NCI-H1048 (cell line): ENCODE measurements around the gene METTL17.
A peak's percentile ranks its signal among the peaks of the same experiment; 100 is the strongest.
"Not testable (repeated sequence)": the region's sequence is repeated elsewhere in the genome, so short reads cannot be mapped to it uniquely, and the experiment has no call there.

ENCODE experiments used
- DNase-seq: peaks from one replicate; lab custom pipeline; 2025; lab: John Stamatoyannopoulos, UW

METTL17 gene, protein sequence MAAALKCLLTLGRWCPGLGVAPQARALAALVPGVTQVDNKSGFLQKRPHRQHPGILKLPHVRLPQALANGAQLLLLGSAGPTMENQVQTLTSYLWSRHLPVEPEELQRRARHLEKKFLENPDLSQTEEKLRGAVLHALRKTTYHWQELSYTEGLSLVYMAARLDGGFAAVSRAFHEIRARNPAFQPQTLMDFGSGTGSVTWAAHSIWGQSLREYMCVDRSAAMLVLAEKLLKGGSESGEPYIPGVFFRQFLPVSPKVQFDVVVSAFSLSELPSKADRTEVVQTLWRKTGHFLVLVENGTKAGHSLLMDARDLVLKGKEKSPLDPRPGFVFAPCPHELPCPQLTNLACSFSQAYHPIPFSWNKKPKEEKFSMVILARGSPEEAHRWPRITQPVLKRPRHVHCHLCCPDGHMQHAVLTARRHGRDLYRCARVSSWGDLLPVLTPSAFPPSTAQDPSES

DNA sequence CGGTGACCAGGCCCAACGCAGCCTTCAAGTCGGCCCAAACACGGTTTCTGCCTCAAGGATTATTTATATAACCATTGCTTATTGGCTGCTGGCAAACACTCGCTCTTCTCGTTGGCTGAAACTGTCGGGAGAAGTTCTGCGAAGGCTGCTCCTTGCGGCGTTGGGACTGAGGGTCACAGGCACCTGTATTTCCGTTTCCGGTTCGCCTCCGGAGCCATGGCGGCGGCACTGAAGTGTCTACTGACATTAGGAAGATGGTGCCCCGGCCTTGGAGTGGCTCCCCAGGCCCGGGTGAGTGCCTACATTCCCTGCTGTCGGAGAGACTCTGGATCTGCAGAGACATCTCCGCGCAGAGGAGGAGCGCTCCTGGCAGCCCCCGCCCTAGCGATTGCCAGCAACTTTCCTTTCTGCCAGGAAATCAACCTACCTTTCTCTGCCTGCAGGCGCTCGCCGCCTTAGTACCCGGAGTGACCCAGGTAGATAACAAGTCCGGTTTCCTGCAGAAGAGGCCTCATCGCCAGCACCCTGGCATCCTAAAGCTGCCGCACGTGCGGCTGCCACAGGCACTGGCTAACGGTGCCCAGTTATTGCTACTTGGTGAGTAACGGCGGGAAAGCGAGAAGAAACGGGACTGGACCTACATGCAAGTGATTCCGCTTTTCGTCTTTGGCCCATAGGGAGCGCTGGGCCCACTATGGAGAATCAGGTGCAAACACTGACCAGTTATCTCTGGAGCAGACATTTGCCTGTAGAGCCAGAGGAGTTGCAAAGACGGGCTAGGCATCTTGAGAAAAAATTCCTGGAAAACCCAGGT, at the start of gene METTL17:
TSS of gene METTL17 (plus strand) at position 194 of the 814 bp plus-strand sequence. CDS start at position 217, 23 bp downstream.
- peak; percentile 88 for DNase-seq

DNA sequence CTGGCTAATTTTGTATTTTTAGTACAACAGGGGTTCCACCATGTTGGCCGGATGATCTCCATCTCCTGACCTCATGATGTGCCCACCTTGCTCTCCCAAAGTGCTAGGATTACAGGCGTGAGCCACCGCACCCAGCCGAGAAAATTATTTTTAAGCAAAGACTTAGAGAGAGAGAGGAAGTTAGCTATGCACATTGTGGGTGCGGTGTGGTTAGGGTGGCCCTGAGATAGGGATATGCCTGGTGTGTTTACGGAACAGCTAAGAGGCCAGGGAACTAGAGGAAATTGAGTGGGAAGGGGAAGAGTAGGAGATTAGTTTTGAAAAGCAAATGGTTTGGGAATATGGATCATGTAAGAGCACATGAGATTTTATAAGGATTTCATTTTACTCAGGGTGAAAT, 44.6 kb upstream of the METTL17 start:
- DNase-seq, result not testable (repeated sequence)

DNA sequence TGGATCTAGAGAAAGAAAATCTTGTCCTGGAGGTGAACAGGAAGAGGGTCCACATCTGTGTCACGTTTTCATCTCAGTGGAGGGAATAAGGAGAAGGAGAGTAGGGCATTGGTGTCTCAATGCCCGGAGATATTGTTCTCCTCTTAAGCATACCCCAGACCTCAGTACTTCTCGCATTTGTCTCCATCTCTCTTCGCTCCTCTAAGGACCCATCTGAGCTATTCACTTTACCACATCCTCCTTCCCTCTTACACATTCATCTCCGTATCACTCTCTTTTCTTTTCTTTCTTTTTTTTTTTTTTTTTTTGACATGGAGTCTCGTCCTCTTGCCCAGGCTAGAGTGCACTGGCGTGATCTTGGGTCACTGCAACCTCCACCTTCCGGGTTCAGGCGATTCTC, 43.1 kb upstream of the METTL17 start:
- not testable (repeated sequence) for DNase-seq

DNA sequence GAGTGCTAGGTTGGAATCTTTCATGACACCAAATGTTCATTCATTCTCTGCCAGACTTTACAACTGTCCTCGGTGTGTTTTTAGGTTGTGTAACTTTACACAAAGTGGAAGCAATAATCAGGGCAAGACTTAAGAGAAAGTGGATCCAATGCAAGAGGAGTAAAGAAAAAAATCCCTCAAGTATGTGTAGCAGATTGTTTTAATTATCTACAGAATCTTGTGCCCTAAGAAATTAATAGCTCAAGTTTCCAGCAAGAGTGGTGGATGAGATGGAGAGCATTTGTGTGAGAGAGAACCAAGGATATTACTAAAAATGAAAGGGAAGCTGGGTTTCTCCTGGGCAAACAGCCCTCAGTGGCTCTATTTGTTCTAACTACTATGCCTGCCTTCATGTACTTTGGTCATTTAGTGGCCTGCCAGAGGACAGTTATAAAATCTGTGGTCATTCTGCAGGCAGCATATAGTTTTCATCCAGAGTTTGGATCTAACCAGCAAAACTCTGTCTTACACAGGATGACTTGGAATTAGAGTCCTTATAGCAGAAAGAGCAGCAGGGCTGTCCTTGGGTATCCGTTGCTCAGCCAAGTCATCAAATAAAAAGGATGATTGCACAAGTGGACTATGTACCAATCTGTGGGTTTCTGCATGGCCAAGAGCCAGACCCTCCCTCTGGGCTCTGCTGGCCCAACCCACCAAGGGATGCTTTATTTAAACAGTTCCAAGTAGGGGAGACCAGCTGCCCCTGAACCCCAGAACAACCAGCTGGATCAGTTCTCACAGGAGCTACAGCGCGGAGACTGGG, 34.8 kb upstream of the METTL17 start, which contains the start of gene RNASE2:
TSS of gene RNASE2 (plus strand) at position 752 of the 802 bp plus-strand sequence. CDS start 285 bp downstream, outside the sequence.
- not testable (repeated sequence) for DNase-seq

DNA sequence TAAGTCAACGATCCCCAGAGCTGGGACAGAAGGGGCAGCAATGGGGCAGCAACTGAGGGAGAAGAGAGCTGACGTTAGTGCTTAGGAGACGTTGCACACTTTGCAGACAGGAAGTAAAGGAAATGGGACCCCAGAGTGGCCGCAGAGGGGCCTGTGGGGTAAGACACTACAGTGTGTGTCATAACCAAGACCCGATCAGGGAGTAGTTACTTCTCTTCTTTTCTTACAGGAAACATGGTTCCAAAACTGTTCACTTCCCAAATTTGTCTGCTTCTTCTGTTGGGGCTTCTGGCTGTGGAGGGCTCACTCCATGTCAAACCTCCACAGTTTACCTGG, 34.3 kb upstream of the METTL17 start:
- DNase-seq, result not testable (repeated sequence)

DNA sequence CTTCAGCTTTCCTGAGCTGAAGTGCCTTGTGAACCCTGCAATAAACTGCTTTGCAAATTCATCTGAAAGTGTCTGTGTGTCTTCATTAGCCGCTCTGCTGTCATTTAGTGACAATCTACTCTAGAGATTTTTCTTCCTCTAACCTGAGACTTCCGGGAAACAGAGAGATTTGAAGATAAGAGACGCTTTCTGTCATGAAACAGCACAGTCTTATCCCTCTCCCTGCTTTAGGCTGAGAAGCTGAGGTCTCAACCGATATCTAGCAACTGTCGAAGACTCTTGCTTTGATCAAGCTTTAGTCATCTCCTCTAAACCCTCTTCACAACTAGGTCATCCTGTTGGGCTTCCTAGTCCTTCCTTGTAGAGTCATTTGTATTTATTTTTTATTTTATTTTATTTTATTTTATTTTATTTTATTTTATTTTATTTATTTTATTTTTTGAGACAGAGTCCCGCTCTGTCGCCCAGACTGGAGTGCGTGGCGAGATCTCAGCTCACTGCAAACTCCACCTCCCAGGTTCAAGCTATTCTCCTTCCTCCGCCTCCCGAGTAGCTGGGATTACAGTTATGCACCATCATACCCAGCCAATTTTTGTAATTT, 33.3 kb upstream of the METTL17 start:
- no peak for DNase-seq

DNA sequence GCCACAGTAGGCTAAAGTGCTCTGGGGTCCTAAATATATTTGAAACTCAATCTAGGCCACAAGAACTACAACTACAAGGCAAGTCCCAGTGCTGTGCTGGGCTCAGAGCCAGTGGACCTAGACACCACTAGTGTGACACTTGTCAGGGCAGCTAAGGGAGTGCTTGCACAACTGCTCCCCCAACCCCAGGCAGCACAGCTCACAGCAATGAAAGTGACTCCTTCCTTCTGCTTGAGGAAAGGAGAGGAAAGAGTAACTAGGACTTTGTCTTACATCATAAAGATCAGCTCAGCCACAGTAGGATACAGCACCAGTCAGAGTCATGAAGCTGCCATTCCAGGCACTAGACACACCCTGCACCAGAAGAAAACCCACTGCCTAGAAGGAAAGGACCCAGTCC, 30.8 kb upstream of the METTL17 start:
- not testable (repeated sequence) for DNase-seq

DNA sequence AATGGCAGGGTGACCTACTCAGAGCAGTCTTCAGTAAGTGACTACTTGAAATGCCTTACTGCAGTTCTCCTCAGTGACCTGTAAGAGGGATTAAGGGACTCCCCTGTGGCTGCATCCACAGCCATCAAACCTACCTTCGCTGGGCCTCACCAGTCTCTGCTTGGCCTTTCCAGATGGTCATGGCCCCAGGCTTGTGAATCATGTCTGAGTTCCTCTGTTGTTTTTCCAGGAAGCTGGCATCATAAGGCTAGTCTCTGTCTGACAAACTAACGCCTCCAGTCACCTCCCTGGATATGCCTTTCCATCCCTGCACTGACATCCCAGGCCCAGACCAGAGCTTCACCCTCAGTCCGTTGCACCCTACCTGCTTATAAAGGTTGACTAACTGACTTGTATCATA, 20.4 kb upstream of the METTL17 start:
- no peak for DNase-seq

DNA sequence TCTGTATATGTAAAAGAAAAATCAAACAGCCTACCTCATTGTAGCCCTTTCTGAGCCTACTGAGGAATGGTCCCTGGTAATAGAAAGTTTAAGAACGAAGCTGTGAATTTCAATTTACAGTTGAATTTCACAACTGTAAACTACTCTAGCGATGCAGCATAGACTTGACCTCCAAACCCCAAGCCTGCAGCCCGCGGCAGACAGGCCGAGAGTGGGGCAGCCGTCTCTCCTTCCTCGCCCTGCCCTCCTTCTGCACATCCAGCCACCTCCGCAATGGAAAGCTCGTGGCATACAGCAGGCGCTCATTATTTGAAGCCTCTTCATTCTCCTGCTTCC, 19.2 kb upstream of the METTL17 start:
- DNase-seq, result no peak

DNA sequence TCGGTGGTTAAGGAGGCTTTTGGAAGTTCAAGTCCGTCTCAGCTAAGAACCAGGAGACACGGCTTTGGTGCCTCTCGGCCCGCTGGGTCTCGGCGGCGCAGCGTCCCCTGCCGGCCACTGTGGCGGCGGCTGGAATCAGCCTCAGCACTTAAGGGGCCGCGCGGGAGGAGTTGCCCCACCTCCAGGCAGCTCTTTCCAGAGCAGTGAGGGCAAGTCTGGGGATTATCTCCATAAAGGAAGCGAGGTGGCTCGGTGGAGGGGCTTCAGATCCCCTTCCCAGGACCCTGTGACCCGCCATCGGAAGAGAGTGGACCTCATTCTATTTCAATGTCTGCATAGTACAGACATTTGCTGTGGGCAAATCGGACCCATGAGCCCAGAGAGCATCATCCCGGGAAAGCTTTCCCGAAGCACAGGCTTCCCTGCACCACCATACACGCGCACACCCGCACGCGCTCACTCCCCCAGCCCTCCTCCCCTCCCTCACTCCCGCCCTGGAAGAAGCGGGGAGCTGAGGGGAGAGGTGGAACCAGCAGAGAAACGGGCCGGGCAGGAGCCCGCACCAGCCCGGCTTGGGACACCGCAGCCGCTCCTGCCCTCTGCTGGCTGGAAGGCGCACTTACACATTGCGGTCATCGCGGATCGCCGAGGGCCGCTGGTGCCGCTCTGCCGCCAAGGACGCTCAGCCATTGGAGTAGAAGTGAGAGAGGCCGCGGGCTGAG, 18.6 kb upstream of the METTL17 start:
- peak; percentile 68 for DNase-seq

DNA sequence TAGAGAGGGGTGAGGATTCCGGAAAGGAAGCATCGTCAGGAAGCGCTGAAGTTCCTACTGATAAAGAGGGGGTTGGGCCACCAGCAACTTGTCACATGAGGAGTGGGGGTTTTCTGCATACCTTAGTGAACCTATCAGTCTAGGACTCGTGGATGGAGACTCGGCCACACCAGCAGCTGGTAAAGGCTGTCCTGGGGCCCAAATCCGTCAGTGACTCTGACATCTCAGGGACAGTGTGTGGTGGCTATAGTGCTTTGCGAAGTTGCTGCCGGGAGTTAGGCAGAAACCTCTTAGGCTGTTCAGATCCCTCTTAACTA, 18.1 kb upstream of the METTL17 start:
- DNase-seq, result no peak

DNA sequence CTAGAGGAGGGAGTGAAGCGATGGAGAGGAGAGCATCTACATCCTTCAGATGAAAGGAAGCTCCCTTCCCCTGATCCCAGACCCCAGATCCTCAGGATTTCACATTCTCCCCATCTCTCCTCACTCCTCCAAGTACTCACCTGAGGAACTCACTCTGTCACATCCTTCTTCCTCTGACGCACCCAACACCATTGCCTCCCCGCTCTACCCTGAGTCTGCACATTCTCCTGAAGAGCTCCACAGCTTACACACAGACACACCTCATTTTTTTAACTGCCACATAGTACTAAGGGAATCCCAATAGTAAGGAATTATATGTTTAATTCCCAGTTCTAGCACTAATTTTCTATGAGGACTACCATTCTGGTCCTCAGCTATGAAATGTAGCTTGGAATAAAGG, 16.3 kb upstream of the METTL17 start:
- no peak for DNase-seq

DNA sequence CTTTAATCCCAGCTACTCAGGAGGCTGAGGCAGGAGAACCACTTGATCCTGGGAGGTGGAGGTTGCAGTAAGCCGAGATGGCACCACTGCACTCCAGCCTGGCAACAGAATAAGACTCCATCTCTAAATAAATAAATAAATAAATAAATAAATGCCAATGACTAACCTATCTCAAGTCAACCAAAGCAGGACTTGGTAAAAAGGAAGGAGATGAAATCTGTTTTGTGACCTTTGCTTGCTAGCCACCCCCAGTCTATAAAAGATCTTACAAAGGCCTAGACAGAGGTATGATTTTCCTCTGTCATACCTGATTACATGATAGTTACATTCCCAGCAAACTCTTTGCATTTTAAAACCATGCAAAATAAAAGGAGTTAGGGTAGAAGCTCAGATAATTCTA, 13.5 kb upstream of the METTL17 start:
- no peak for DNase-seq

DNA sequence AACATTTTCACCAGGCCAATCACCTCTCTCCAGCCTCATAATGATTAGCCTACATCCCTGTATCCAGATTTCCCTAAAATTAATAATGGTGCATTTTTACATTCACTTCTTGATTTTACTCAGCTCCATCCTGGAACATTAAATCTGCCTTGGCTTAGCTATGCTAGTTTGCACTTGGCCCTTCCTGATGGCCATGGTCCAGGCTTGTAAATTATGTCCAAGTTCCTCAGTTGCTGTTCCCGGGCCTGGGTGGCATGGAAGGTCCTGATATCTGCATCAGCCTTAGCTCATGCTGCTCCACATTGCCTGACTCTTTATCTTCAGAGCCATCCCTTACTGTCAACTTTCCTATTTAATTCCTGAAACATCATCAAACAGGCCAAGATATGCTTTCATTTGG, 11.1 kb upstream of the METTL17 start:
- DNase-seq, result no peak

DNA sequence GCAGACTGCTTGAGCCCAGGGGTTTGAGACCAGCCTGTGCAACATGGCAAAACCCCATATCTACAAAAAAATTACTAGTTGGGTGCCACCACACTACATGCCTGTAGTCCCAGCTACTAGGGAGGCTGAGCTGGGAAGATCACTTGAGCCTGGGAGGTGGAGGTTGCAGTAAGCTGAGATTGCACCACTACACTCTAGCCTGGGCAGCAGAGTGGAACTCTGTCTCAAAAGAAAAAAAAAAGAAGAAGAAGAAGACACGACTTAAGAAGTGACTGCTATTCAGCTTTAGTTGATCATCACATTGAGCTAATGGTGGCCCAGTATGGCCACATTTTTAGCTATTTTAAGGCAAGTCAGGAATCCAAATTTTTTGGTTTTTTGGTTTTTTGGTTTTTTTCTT, 8.9 kb upstream of the METTL17 start:
- no peak for DNase-seq

DNA sequence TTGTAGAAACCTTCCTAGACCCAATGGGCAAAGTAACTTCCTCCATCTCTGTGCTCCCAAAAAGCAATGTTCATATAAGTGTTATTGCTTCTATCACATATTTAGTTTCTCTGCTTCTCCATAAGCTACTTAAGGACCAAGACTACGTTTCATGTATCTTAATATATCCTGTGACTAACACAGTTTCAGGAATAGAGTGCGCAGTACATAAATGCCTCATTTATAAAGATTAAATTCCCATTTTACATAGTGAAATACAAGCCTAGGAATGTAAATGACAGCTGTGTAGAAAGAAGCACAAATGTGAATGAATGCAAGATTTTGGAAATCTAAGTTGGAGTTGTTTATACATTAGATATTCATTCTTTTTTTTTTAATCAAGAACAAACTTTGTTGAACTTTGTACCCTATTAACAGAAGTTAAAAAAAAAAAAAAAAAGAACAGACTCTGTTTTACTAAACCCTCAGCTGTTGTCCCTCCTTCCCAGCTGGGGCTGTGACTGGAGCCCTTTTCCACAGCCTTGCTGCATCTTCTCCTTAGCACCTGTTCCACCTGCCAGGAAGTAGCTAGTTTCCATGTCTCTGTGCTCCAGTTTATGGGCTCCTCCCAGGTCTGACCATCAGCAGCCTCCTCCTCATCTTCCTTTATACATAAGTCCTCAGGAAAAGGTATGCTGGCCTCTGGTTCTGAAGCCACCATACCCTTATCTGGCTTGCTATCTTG, 7.0 kb upstream of the METTL17 start:
- DNase-seq, result no peak

DNA sequence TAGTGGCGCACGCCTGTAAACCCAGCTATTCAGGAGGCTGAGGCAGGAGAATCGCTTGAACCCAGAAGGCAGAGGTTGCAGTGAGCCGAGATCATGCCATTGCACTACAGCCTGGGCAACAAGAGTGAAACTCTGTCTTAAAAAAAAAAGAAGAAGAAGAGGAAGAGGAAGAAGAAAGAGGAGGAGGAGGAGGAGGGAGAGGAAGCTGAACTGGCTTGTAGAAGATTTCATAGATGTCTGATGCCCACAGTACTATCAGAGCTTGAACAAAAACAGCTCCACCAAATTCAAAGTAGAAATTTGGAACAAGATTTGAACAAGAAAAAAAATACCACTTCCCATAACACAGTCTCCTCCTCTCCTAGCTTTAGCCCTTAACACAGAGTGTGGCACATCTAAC, 4.1 kb upstream of the METTL17 start:
- not testable (repeated sequence) for DNase-seq

DNA sequence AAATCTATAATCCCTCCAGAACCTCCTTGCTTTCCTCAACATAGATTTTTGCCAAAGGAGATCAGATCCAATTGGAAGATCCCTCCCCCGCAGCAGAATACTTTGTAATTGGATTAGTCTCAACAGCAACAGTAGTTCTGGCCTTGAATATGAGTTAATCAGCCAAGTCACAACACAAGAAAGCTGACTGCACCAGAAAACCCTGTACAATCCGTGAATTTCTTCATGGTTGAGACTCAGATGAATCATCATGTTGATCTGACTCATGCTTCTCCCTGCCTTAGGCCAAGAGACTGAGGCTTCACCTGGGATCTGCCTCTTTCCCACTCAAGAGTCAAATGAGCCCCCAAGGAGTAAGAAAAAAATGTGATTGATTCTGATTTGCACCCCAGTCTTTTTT, 3.0 kb upstream of the METTL17 start:
- no peak for DNase-seq

DNA sequence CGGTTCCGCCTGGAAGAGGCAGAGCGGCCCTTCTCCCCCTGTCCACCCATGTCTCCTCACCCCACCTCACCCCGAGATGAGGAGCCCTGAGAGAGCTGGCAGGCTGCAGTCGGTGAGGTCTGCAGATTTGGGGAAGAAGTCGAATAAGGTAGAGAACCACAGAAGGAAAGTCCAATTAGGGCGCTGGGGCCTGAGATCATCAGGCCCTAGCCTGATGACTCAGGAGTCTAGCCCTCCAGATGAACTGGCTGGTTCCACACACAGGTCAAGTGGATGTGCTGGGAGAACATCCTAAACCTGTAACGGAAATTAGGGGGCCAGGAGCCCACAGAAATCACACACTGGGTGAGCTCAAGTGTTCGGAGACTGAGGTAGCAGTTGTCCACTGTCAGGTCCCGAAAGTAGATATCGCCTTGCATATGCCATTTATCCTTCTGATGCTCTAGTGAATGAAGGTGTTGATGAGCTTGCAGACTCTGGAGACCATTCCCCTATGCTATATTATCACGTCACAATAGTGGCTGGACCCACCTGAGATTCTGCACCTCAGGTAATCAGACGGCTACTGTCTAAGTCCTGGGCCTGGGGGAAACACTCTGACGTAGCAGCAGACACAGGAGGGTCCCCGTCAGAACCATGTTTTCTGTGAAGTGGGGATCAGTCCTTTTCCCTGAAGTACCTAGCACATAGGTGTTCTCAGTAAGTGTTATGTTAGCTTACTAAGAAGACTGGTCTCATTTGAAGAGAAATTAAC, 886 bp upstream of the METTL17 start:
- no peak for DNase-seq

DNA sequence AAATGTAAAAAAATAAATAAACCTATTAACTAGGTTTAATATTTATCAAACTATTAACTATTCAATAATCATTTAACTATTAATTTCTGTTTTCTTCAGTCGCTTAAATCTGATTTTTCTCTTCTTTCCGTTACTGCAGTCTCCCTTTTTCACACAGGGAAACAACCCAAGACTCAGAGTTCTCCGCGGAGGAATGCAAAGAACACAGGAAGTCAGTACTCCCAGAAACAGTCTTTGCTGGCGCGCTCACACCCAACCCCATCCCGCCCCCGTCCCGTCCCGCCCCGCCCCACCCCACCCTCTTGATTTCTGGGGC, 351 bp upstream of the METTL17 start:
- no peak for DNase-seq
